IMR-90 (cell line): ENCODE data around the gene MTERF2. TPM values are rescaled to one million over a fixed set of nuclear protein-coding genes. Genes with fewer than 3 reads are reported as not detected.

Source experiments
- ATAC-seq: fragments of 200-7000 bp; cut with Tn5 transposase; 2 replicates; pipeline ENCODE4 v1.9.1; 2020; ENCODE audit warnings: low read depth, mild to moderate bottlenecking, moderate library complexity
- BruUV-seq: library from RNA; stranded (reverse); fragments of 400-500 nt; replicated peaks from 2 replicates; lab custom pipeline; 2021; lab: Mats Ljungman, UMichigan
- CTCF ChIA-PET: fragments of 300-600 bp; formaldehyde crosslinking; extraction: SDS; loops from one replicate; lab custom pipeline; 2021; ENCODE audit warnings: antibody characterized with exemption; lab: Yijun Ruan, JAX
- POLR2A ChIA-PET: fragments of 300-600 bp; sonication (Branson Sonifier 250); formaldehyde crosslinking; loops from one replicate; lab custom pipeline; 2022; ENCODE audit warnings: antibody characterized with exemption; ENCODE audit not compliant: unreplicated experiment; lab: Charles Lee
- DNase-seq: peaks from one replicate; pipeline ENCODE4 v3.0.0; 2013
- H2AFZ ChIP-seq: replicated peaks from 2 replicates; pipeline ENCODE3; 2013; ENCODE audit warnings: low read length, mild to moderate bottlenecking; ENCODE audit not compliant: poor library complexity
- H2AK5ac ChIP-seq: 2 replicates; pipeline ENCODE4 v1.6.1; 2013; ENCODE audit warnings: low read depth, low read length, inconsistent platforms
- H2AK9ac ChIP-seq: replicated peaks from 2 replicates; pipeline ENCODE3; 2013; ENCODE audit warnings: mild to moderate bottlenecking, low read depth, low read length, moderate library complexity; ENCODE audit not compliant: poor library complexity
- H2BK120ac ChIP-seq: 2 replicates; pipeline ENCODE4 v1.6.1; 2013; ENCODE audit warnings: low read depth, low read length, inconsistent platforms
- H2BK15ac ChIP-seq: 3 replicates; pipeline ENCODE4 v1.6.1; 2013; ENCODE audit warnings: low read depth, low read length, inconsistent platforms
- H2BK20ac ChIP-seq: 2 replicates; pipeline ENCODE4 v1.6.1; 2013; ENCODE audit warnings: low read depth, mild to moderate bottlenecking, inconsistent platforms, low read length, moderate library complexity
- H2BK5ac ChIP-seq: 2 replicates; pipeline ENCODE4 v1.6.1; 2013; ENCODE audit warnings: mild to moderate bottlenecking, low read depth, low read length, inconsistent platforms; ENCODE audit not compliant: poor library complexity, severe bottlenecking
- H3K14ac ChIP-seq: replicated peaks from 2 replicates; pipeline ENCODE4 v1.6.1; 2013; ENCODE audit warnings: low read depth, low read length, inconsistent platforms
- H3K18ac ChIP-seq: 2 replicates; pipeline ENCODE4 v1.6.1; 2013; ENCODE audit warnings: low read depth, low read length, control low read depth
- H3K23ac ChIP-seq: 2 replicates; pipeline ENCODE4 v1.6.1; 2013; ENCODE audit warnings: low read depth, low read length, inconsistent platforms
- H3K27ac ChIP-seq: 2 replicates; pipeline ENCODE4 v1.5.1; 2013; ENCODE audit warnings: mild to moderate bottlenecking, control low read depth, low read length; ENCODE audit not compliant: insufficient read depth
- H3K27me3 ChIP-seq: 2 replicates; pipeline ENCODE4 v1.6.1; 2013; ENCODE audit warnings: low read length; ENCODE audit not compliant: control insufficient read depth, insufficient read depth
- H3K36me3 ChIP-seq: 2 replicates; pipeline ENCODE4 v1.6.1; 2013; ENCODE audit warnings: low read length, mixed read lengths; ENCODE audit not compliant: control insufficient read depth, insufficient read depth
- H3K4ac ChIP-seq: 2 replicates; pipeline ENCODE4 v1.6.1; 2013; ENCODE audit warnings: low read depth, low read length, inconsistent platforms
- H3K4me1 ChIP-seq: 2 replicates; pipeline ENCODE4 v1.6.1; 2013; ENCODE audit warnings: low read length, mixed read lengths; ENCODE audit not compliant: control insufficient read depth, insufficient read depth
- H3K4me2 ChIP-seq: 2 replicates; pipeline ENCODE4 v1.6.1; 2013; ENCODE audit warnings: low read depth, mild to moderate bottlenecking, control low read depth, low read length, moderate library complexity
- H3K4me3 ChIP-seq: 2 replicates; pipeline ENCODE4 v1.5.1; 2013; ENCODE audit warnings: low read depth, mild to moderate bottlenecking, control low read depth, low read length, moderate library complexity; ENCODE audit not compliant: insufficient read depth
- H3K56ac ChIP-seq: 2 replicates; pipeline ENCODE4 v1.6.1; 2013; ENCODE audit warnings: low read length, inconsistent platforms; ENCODE audit not compliant: insufficient read depth; ENCODE audit errors: extremely low read depth
- H3K79me1 ChIP-seq, 2 experiments: 2 replicates each; pipeline ENCODE4 v1.6.1; 2013; ENCODE audit warnings: low read length in 2 of 2, inconsistent platforms in 1 of 2, low read depth in 1 of 2
- H3K9ac ChIP-seq: 2 replicates; pipeline ENCODE4 v1.6.1; 2013; ENCODE audit warnings: low read depth, low read length, control low read depth
- H3K9me1 ChIP-seq: 2 replicates; pipeline ENCODE4 v1.6.1; 2013; ENCODE audit warnings: low read length, inconsistent platforms; ENCODE audit not compliant: insufficient read depth
- H3K9me3 ChIP-seq: 2 replicates; pipeline ENCODE4 v1.6.1; 2013; ENCODE audit warnings: low read length; ENCODE audit not compliant: control insufficient read depth, insufficient read depth
- H4K20me1 ChIP-seq: 2 replicates; pipeline ENCODE4 v1.6.1; 2013; ENCODE audit warnings: low read length, inconsistent platforms; ENCODE audit not compliant: insufficient read depth
- H4K5ac ChIP-seq: 2 replicates; pipeline ENCODE4 v1.6.1; 2013; ENCODE audit warnings: mild to moderate bottlenecking, low read depth, low read length, control low read depth
- H4K8ac ChIP-seq, 2 experiments: 2 replicates each; pipeline ENCODE4 v1.6.1; 2013; ENCODE audit warnings: low read depth in 2 of 2, low read length in 2 of 2, control low read depth in 1 of 2, inconsistent platforms in 1 of 2
- H4K91ac ChIP-seq: 2 replicates; pipeline ENCODE4 v1.6.1; 2013; ENCODE audit warnings: low read depth, low read length, inconsistent platforms; ENCODE audit not compliant: insufficient read depth
- CEBPB ChIP-seq: IDR thresholded peaks from 2 replicates; pipeline ENCODE4 v1.6.1; 2012; ENCODE audit warnings: low read depth, low read length, improper control_type of control experiment
- FOS ChIP-seq: fragments of 150-350 bp; IDR thresholded peaks from 2 replicates; pipeline ENCODE4 v1.6.1; 2016; ENCODE audit warnings: low read depth, low read length
- MAFK ChIP-seq: IDR thresholded peaks from 2 replicates; pipeline ENCODE4 v1.6.1; 2012; ENCODE audit warnings: low read depth, low read length, improper control_type of control experiment
- MAZ ChIP-seq: IDR thresholded peaks from 2 replicates; pipeline ENCODE4 v1.6.1; 2012; ENCODE audit warnings: low read depth, mild to moderate bottlenecking, low read length, improper control_type of control experiment, moderate library complexity, borderline replicate concordance
- NFE2L2 ChIP-seq: fragments of 150-350 bp; IDR thresholded peaks from 2 replicates; pipeline ENCODE4 v1.6.1; 2016; ENCODE audit warnings: low read depth, mild to moderate bottlenecking, low read length
- POLR2A ChIP-seq: IDR thresholded peaks from 2 replicates; pipeline ENCODE4 v1.6.1; 2012; ENCODE audit warnings: mild to moderate bottlenecking, low read depth, low read length
- RAD21 ChIP-seq: IDR thresholded peaks from 2 replicates; pipeline ENCODE4 v1.6.1; 2012; ENCODE audit warnings: low read length, improper control_type of control experiment
- RFX5 ChIP-seq: IDR thresholded peaks from 2 replicates; pipeline ENCODE4 v1.8.0; 2012; ENCODE audit warnings: low read depth, mild to moderate bottlenecking, low read length, moderate library complexity
- SMC3 ChIP-seq: fragments of 150-350 bp; IDR thresholded peaks from 2 replicates; pipeline ENCODE4 v1.6.1; 2016; ENCODE audit warnings: low read depth, mild to moderate bottlenecking, antibody characterized with exemption, low read length, moderate library complexity
- whole genome bisulfite sequencing, 2 experiments: methylation state at CpG; one replicate each; pipeline versions ENCODE4 v1.1.5 to v1.1.7; 2013; ENCODE audit warnings: missing lambda C conversion rate in 2 of 2; ENCODE audit not compliant: insufficient read length in 1 of 2; ENCODE audit errors: extremely low coverage in 2 of 2; 5-methylcytosine and 5-hydroxymethylcytosine counted together
- dilution Hi-C: fragments of 300-500 bp; cut with HindIII; formaldehyde crosslinking; loops from one replicate; pipeline ENCODE4 v1.14.3; 2018; ENCODE audit warnings: low sequenced_read_pairs; ENCODE audit not compliant: unreplicated experiment
- in situ Hi-C: fragments of 300-500 bp; cut with MboI; formaldehyde crosslinking; loops from 3 replicates; pipeline ENCODE4 v1.14.3; 2019; ENCODE audit warnings: low sequenced_read_pairs, inconsistent platforms, mixed read lengths
- intact Hi-C: fragments of 100-400 bp; cut with micrococcal nuclease; formaldehyde crosslinking; loops from 2 replicates; pipeline ENCODE4 v1.10.0; 2022
- polyA plus RNA-seq, 3 experiments: library from polyadenylated mRNA; depleted of rRNA; stranded (reverse); fragments of >200 nt; gene quantifications; 2 replicates each; pipeline ENCODE4 v1.2.3, GENCODE V29; 2012; ENCODE audit warnings: low replicate concordance in 1 of 3
- total RNA-seq: library from RNA; depleted of rRNA; stranded (reverse); fragments of >200 nt; gene quantifications from 2 replicates; pipeline ENCODE4 v1.2.3, GENCODE V29; 2012
- TF ChIP-seq, protein P1 (sequence below): conservative IDR thresholded peaks from 2 replicates; pipeline ENCODE4 v1.5.1; 2012; ENCODE audit warnings: mild to moderate bottlenecking, low read depth, low read length, improper control_type of control experiment

The MTERF2 gene
- total and polyA plus RNA-seq, 2 of the 4 experiments (the other 2 are of a cell fraction), result 3.0 to 3.8 TPM

DNA sequence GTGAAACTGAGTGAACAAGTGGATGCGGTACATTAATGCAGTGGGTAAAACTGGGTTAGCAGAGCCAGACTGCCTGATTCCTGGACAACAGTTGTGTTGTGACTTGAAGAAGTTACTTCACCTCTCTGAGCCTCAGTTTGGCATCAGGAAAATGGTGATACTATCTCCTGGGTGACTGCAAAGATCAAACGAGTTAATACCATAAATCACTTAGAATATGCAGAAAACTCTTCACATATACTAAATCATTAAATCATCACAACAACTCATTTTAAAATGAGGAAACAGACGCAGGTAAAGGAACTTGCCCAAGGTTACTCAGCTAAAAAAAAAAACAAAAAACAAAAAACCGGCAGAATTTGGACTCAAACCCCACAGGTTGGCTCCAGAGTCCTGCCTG lies 811 bp downstream of the MTERF2 start:
- Histone ChIP-seq H2BK15ac (no peak overlapping the region), H3K4me1 (peaks cover 13% of the 10 kb centered on the region), H4K8ac (peak overlapping the region; percentile 44 to 63; a peak in 2 of 4 replicates), H3K36me3 (peaks cover 2% of the 10 kb centered on the region; the same call in 1 of the 2 replicates), H3K9ac (peak overlapping the region; percentile 96), H3K9me3 (no peaks in the 10 kb centered on the region), H3K4me2 (peak overlapping the region; percentile 96), H3K27ac (peak overlapping the region; percentile 39; the same call in 1 of the 2 replicates), H3K9me1 (peaks cover 29% of the 10 kb centered on the region), H3K4ac (no peak overlapping the region), H3K56ac (peak overlapping the region; percentile 47; the same call in 1 of the 2 replicates), H2BK5ac (no peak overlapping the region), H2AFZ (no peak overlapping the region), H4K91ac (no peak overlapping the region), H3K23ac (peak overlapping the region; percentile 92), H3K18ac (no peak overlapping the region), H3K27me3 (no peaks in the 10 kb centered on the region), H2AK5ac (no peak overlapping the region; the same call in 1 of the 2 replicates), H2AK9ac (no peak overlapping the region), H2BK20ac (no peak overlapping the region), H3K79me1 (peaks cover 16 to 28% of the 10 kb centered on the region in 2 experiments), H3K14ac (no peak overlapping the region), H4K20me1 (0 out of 2 replicates have a peak, but pooled peaks cover 3% of the 10 kb centered on the region), H4K5ac (no peak overlapping the region), H2BK120ac (no peak overlapping the region), H3K4me3 (peak overlapping the region; percentile 95)
- no CpG with 5 or more reads among the region's 4 CpGs for WGBS, 2 experiments
- dilution Hi-C loops, result no loop called here
- in situ Hi-C loops, result no loop called here
- POLR2A ChIA-PET, result interaction anchor here (0.6 to 1.0 kb wide), 3 partner anchors 9 to 645 kb away, joined by 3 to 4 read pairs (median 4); no protein-coding TSS in a partner anchor
- BruUV-seq, result no TSS peak
- DNase-seq, result no peak
- ATAC-seq, result no peak
- intact Hi-C loops, result no loop called here
- CTCF ChIA-PET, result no interaction called here
- TF ChIP-seq CEBPB (no peak), POLR2A (no peak), FOS (no peak), SMC3 (no peak), RFX5 (no peak), MAFK (no peak), RAD21 (no peak), NFE2L2 (no peak), MAZ (no peak)
- TF ChIP-seq, protein P1, sequence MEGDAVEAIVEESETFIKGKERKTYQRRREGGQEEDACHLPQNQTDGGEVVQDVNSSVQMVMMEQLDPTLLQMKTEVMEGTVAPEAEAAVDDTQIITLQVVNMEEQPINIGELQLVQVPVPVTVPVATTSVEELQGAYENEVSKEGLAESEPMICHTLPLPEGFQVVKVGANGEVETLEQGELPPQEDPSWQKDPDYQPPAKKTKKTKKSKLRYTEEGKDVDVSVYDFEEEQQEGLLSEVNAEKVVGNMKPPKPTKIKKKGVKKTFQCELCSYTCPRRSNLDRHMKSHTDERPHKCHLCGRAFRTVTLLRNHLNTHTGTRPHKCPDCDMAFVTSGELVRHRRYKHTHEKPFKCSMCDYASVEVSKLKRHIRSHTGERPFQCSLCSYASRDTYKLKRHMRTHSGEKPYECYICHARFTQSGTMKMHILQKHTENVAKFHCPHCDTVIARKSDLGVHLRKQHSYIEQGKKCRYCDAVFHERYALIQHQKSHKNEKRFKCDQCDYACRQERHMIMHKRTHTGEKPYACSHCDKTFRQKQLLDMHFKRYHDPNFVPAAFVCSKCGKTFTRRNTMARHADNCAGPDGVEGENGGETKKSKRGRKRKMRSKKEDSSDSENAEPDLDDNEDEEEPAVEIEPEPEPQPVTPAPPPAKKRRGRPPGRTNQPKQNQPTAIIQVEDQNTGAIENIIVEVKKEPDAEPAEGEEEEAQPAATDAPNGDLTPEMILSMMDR, result no peak
